GM18519 (cell line): Measurements from ENCODE around the gene LIN7B.
"Not testable (repeated sequence)": the region's sequence is repeated elsewhere in the genome, so short reads cannot be mapped to it uniquely, and the experiment has no call there.

Experiments
- ATAC-seq: cut with Tn5 transposase; IDR thresholded peaks from one replicate; pipeline ENCODE4 v1.9.1; 2021; ENCODE audit warnings: mild to moderate bottlenecking, moderate library complexity; ENCODE audit not compliant: unreplicated experiment, low FRiP score

LIN7B gene

DNA sequence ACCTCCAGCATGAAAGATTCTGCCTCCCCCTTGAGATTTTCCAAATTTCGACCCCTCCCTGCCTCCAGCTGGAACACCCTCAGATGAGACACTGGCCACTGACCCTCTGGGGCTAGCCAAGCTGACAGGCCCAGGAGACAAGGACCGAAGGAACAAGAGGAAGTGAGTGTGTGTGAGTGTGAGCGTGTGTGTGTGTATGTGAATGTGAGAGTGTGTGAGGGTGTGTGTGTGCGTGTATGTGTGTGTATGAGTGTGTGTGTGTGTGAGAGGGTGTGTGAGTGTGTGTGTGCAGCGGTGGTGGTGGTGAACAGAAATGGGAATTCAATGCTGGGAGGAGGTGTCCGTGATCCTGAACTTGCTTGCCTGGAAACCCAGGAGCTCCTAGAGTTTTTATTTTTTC is 27.2 kb downstream of the LIN7B start:
- ATAC-seq, result no peak

- ATAC-seq, result no peak
These were observed 28.7 kb downstream of the LIN7B start for GRCh38 chr19:49142866-49143335.

- ATAC-seq, result no peak
These were observed 31.6 kb downstream of the LIN7B start for GRCh38 chr19:49145573-49146407.

DNA sequence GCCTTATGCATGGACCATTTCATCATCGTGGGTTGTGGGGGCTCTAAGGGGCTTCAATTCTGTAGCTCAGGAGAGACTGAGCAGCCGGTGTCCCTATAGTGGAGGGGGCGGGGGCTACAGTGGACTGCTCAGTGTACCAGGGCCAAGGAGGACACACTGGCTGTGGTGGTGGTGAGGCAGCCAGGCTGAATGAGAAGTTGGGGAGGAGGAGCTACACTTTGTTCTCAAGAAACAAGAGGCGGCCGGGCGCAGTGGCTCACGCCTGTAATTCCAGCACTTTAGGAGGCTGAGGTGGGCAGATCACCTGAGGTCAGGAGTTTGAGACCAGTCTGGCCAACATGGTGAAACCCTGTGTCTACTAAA is 32.2 kb downstream of the LIN7B start:
- not testable (repeated sequence) for ATAC-seq

DNA sequence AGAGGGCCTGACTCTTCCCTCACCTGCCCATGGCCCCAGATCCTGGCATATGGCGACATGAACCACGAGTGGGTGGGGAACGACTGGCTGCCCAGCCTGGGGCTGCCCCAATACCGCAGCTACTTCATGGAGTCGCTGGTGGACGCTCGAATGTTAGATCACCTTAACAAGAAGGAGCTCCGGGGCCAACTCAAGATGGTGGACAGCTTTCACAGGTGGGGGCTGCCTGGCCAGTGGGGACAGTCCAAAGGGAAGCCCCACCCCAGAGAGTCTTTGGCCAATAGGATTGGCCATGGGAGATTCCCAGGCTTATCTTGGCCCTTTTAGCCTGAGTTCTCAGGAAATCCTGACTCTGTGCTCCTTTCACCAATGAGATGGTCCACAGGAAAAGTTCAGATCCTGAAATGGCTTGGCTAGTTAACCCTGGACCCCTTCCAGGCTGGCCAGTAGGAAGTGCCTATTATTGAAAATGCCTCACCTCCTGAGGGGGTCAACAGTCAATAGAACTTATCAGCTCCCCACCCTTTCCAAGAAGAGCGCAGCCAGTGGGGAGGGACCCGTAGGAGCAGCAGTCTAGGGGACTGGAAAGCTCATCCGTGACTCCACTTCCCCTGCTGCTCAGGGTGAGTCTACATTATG is 34.0 kb downstream of the LIN7B start:
- no peak for ATAC-seq

DNA sequence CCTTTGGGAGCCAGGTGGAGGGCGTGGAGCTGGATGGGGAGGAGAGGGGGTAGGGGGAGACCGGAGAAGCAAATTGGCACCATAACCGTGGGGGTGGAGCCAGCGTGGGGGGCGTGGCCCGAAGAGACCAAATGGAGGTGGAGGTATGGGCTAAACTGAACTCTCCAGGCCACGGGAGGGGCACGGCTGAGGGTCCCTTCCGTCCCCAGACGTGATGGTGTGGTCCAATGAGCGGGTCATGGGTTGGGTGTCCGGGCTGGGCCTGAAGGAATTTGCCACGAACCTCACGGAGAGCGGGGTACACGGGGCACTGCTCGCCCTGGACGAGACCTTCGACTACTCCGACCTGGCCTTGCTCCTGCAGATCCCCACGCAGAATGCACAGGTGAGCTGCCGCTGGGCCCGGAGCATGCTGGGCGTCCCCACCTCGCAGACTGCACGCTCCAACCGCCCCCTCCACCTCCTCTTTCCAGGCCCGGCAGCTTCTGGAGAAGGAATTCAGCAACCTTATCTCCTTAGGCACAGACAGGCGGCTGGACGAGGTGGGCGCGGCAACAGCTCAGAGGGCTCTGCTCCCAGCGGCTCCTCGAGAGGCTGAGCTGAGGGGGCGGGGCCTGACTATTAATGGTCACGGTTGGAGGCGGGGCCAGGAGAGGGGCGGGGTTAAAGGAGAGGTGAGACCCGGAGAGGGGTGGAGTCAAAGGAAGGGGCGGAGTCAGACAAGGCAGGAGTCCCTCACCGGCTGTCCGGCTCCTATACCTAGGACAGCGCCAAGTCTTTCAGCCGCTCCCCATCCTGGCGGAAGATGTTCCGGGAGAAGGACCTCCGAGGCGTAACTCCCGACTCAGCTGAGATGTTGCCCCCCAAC is 34.8 kb downstream of the LIN7B start:
- no peak for ATAC-seq

DNA sequence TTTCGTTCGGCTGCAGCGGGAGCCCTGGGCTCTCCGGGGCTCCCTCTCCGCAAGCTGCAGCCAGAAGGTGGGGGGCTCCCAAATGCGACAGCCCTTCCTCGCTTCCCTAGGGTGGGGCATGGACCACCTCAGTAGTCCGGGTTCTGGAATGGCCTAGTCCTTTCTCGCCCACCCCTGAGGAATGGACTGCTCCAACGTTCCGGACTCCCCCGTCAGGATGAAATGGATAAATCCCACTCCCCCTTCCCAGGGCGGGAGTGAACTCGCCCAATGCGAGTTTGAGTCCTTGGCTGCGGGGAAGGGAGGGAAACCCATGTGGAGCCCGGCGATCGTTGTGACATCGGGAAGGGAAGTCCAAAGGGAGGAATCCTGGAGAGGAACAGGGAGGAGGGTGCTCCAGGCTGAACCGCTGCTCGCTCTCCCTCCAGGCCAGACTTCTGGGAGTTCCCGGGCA is 35.5 kb downstream of the LIN7B start:
- ATAC-seq, result no peak

GRCh38 chr19:49150106-49150943 is 36.2 kb downstream of the LIN7B start:
- no peak for ATAC-seq

DNA sequence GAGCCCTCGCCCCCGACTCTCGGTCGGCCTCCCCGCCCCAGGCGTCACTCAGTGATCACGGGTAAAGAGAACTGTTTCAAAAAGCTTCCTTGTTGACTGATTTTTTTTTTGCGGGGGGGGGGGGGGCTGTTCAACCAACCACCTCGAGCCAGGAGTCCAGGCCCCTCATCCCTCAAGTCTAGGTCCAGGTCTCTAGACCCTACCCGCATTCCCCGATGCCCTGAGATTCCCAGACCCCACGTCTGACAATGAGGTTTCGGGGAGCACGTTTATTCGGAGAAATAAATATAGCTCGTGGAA is 36.7 kb downstream of the LIN7B start:
- ATAC-seq, result no peak

GRCh38 chr19:49151267-49152118 is 37.3 kb downstream of the LIN7B start:
- no peak for ATAC-seq

- no peak for ATAC-seq
These were observed 38.0 kb downstream of the LIN7B start for GRCh38 chr19:49152119-49152550.

DNA sequence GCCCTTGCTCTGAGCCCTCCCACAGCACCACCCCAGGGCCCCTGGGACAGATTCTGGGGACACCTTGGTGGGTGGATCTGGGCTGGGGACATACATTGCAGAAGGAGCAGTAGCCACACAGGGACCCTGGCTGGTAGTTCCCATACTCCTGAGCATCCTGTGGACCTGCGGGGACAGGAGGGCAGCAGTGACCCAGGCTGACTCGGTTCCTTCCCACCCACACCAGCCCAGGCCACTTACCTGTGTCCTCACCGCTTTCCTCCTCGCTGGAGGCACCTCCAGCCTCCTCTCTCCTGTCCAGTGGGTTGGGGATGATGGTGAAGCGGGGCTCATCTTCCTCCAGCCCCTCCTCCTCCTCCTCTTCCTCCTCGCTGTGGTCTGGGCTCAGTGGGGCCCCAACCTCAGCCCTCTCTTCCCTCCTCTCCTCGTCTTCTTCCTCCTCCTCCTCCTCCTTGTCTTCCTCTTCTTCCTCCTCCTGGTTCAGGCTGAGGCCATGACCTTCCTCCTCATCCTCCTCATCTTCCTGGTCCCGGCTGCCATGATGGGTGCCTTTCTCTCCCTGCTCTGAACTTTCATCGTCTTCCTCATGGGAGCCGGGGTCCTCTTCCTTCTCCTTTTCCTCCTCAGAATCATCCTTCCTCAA is 39.1 kb downstream of the LIN7B start:
- no peak for ATAC-seq

DNA sequence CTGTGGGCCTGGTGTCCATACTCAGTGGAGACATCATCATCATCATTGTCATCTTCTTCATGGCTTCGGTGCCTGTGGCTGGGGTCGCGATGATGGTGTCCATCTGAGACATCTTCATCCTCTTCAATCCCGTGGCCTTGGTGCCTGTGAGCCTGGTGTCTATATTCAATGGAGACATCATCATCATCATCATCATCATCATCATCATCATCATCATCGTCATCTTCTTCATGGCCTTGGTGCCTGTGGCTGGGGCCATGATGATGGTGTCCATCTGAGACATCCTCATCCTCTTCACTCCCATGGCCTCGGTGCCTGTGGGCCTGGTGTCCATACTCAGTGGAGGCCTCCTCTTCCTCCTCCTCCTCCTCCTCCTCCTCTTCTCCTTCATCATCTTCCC is 40.1 kb downstream of the LIN7B start:
- ATAC-seq, result no peak

- ATAC-seq, result no peak
These were observed 41.0 kb downstream of the LIN7B start, which contains the start of gene HRC for GRCh38 chr19:49155005-49155819. HRC (minus strand) TSS chr19:49155396; CDS start chr19:49155237, 159 bp downstream.

DNA sequence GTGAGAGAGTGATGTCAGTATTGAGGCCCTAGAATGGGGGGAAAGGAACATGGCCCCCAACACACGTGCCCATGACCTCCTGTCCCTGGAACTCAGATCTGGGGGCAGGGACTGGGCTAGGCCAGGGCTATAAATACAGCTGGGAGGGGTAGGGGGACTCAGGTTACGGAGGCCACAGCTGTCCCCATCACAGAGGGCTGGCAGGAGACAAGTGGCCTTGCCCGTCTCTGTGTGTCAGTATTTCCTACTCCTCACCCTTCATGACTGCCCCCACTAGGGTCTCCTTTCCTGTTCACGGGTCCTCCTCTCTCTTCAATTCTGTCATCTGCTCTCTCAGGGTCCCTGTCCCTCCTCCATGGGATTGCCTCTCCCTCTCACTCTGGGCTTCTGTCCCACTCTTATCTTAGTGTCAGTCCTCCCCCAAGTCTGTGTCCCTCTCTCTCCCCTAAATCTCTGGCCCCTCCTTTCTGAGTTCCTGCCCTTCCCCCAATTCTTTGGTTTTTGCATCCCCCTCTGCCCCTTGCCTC is 41.7 kb downstream of the LIN7B start:
- no peak for ATAC-seq

DNA sequence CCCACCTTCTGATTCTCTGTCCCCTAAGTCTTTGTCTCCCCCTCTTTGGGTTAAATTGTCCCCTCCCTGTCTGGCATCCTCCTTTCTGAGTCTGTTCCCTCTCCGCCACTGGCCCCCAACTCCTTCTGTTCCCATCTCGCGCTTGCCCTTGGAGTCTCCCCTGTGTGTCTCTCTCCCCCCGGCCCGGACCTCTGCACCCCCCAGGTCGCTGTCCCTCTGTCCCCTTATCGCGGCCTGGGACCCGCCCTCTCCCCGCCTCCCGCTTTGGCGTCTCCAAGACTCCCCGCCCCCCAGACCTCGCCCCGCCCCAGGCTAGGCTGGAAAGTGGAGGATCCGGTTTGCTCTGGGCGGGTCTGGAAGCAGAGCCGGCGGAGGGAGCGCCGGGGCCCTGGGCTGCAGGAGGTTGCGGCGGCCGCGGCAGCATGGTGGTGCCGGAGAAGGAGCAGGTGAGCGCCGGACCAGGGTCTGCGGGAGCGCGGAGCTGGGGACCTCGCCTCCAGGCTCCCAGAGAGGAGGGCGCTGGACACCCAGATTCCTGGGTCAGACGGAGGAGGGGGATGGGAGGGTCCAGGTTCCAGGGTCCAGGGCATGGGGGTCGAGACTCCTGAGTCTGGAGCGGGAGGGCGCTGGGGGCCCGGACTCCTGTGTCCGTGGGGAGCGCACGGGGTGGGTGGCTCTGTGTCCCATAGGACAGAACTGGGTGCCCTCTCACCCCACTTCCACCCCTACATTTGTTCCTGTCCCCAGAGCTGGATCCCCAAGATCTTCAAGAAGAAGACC is 43.5 kb downstream of the LIN7B start, which contains the start of gene TRPM4:
Gene TRPM4, plus strand, starts transcription at position 348 of the 780 bp plus-strand sequence. Its CDS starts 75 bp downstream, at position 423.
- no peak for ATAC-seq
